Measurements from ENCODE around the gene SLC25A51. TPM values are rescaled to one million over a fixed set of nuclear protein-coding genes. Genes with fewer than 3 reads are reported as not detected.

Gene SLC25A51
- total and polyA plus RNA-seq, 2 donors (not counting 3 experiments of a cell fraction or from before 2014, with no cell fraction given), result 15.4 to 36.2 TPM

DNA sequence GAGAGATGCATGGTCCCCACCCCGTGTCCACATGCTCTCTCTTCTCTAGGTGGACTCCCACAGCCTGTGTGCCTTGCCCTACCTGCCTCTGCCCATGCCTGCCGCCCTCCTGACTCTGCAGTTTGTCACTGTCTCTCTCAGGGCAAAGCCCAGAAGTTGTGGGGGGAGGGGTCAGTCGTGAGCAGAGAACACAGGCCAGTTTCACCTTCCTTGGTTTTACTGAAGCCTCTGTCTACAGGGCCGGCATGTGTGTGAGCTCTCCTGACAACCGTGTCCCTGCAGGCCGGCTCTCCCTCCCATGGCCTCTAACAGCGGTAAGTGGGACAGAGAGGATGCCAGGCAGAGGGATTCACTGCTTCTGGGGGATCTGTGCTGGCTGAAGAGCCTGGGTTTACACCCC lies 43.5 kb upstream of the SLC25A51 start:
- Histone ChIP-seq H3K9me3 (replicated peaks; ENCODE audit: control insufficient read depth, insufficient read depth, low read length) (no peaks in the 10 kb centered on the region), H3K9me1 (replicated peaks; ENCODE audit: control insufficient read depth, extremely low read depth, insufficient read depth, low read length) (no peaks in the 10 kb centered on the region), H3K79me2 (ENCODE audit: control insufficient read depth, insufficient read depth, low read length) (no peaks in the 10 kb centered on the region), H3K4me1 (ENCODE audit: control insufficient read depth, extremely low read depth, insufficient read depth, low read length) (peaks cover 17% of the 10 kb centered on the region), H3K36me3 (ENCODE audit: control insufficient read depth in 2 of 2, extremely low read depth in 1 of 2, insufficient read depth in 2 of 2, low read length in 2 of 2) (peaks cover 0 to 28% of the 10 kb centered on the region in 2 experiments), H4K20me1 (replicated peaks; ENCODE audit: control insufficient read depth, extremely low read depth, insufficient read depth, low read length) (no peaks in the 10 kb centered on the region), H3K4me2 (ENCODE audit: insufficient read depth, low read length) (no peak overlapping the region), H3K27me3 (ENCODE audit: control insufficient read depth in 2 of 2, insufficient read depth in 2 of 2, low read length in 2 of 2) (no peaks in the 10 kb centered on the region), H3K9ac (replicated peaks; ENCODE audit: extremely low read depth, insufficient read depth, low read length) (no peak overlapping the region), H3K4me3 (replicated peaks in 1 of 3; ENCODE audit: insufficient read depth in 1 of 3, low read depth in 1 of 3, low read length in 3 of 3) (no peak overlapping the region), H3K27ac (ENCODE audit: insufficient read depth, low read depth, low read length) (no peak overlapping the region), H2AFZ (ENCODE audit: low read depth, low read length) (no peak overlapping the region)
- CTCF ChIA-PET, result interaction anchor here (1.6 kb wide), 1 partner anchor 15 kb away, joined by 4 read pairs; no protein-coding TSS in a partner anchor
- BruUV-seq (replicated peaks), result no TSS peak
- FAIRE-seq (no peak), DNase-seq (ENCODE audit: low read depth, low spot score) (no peak)
- intact Hi-C loops (cut with micrococcal nuclease) (no loop called here), dilution Hi-C loops (cut with MboI; ENCODE audit: extremely low pct_ligation_motif_present, low sequenced_read_pairs) (no loop called here)
- POLR2A ChIA-PET, result no interaction called here
- TF ChIP-seq, protein P1, sequence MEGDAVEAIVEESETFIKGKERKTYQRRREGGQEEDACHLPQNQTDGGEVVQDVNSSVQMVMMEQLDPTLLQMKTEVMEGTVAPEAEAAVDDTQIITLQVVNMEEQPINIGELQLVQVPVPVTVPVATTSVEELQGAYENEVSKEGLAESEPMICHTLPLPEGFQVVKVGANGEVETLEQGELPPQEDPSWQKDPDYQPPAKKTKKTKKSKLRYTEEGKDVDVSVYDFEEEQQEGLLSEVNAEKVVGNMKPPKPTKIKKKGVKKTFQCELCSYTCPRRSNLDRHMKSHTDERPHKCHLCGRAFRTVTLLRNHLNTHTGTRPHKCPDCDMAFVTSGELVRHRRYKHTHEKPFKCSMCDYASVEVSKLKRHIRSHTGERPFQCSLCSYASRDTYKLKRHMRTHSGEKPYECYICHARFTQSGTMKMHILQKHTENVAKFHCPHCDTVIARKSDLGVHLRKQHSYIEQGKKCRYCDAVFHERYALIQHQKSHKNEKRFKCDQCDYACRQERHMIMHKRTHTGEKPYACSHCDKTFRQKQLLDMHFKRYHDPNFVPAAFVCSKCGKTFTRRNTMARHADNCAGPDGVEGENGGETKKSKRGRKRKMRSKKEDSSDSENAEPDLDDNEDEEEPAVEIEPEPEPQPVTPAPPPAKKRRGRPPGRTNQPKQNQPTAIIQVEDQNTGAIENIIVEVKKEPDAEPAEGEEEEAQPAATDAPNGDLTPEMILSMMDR (IDR thresholded peaks at IDR 0.05; ENCODE audit: extremely low read depth in 1 of 2, insufficient read depth in 1 of 2, low read depth in 1 of 2, low read length in 2 of 2), result no peak
- TF ChIP-seq MYC (IDR thresholded peaks at IDR 0.05; ENCODE audit: low read depth, low read length) (no peak), GATA2 (IDR thresholded peaks at IDR 0.05; ENCODE audit: insufficient read depth, insufficient read length, low read depth, low read length) (no peak), EZH2 (IDR thresholded peaks at IDR 0.05; ENCODE audit: borderline replicate concordance, low read depth, low read length, severe bottlenecking) (no peak), JUN (IDR thresholded peaks at IDR 0.05; ENCODE audit: borderline replicate concordance, insufficient read depth, insufficient read length, low read depth) (no peak), POLR2A (IDR thresholded peaks at IDR 0.05; ENCODE audit: low read depth, low read length) (no peak), FOS (IDR thresholded peaks at IDR 0.05; ENCODE audit: borderline replicate concordance, insufficient read depth, low read length) (no peak), POLR2AphosphoS5 (IDR thresholded peaks at IDR 0.05; ENCODE audit: insufficient read depth, low read depth, low read length) (no peak)
- TF ChIP-seq, protein P2, sequence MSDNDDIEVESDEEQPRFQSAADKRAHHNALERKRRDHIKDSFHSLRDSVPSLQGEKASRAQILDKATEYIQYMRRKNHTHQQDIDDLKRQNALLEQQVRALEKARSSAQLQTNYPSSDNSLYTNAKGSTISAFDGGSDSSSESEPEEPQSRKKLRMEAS (IDR thresholded peaks at IDR 0.05; ENCODE audit: insufficient read depth, insufficient read length), result no peak
